Ramos (cell line): ENCODE measurements around the gene FGF18.

ENCODE experiments used
- in situ Hi-C: fragments of 300-500 bp; cut with MboI; formaldehyde crosslinking; loops from one replicate; pipeline ENCODE4 v1.14.3; 2022; ENCODE audit warnings: low sequenced_read_pairs; ENCODE audit not compliant: unreplicated experiment

Gene FGF18

GRCh38 chr5:171421331-171422262 lies 2.1 kb downstream of the FGF18 start:
- in situ Hi-C loops, result loop anchor here (25.0 kb wide), 1 partner anchor 616 kb away; no protein-coding TSS in a partner anchor

- in situ Hi-C loops, result loop anchor here (25.0 kb wide), 1 partner anchor 615 kb away; no protein-coding TSS in a partner anchor
Measured at GRCh38 chr5:171422495-171422894, 3.0 kb downstream of the FGF18 start.

DNA sequence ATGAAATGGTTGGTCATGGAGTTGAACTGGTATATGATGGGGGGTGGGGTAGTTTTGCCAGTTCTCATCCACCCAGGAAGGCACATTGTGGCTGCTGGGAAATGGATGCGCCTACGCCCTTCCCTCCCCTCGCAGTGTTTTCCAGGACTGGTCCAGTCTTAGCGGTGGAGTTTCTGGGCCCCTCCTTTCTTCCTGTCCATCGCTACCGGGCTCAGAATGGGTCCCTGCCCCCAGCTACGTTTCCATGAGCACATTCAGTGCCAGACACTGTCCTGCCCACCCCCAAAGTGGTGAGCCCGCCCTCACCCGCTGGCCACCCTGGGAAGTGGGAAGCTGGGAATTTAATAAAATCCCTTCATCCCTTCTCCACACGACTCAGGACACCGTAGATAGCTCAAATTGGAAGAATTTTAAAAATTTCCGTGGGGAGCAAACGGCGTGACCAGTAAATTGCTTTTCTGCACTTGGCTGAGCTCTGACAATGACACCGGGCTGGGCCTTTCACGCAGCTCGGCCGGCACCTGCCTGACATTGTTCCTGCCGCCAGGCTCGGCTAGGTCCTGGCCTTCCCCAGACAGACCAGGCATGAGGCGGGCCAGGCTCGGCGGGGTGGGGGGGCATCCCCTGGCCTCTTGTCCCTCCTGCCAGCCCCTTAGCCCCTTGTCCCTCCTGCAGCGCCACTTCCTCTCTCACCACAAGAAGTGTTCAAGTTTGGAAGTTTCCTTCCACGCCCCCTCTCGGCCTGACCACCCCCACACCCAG lies 3.6 kb downstream of the FGF18 start:
- in situ Hi-C loops, result loop anchor here (25.0 kb wide), 1 partner anchor 614 kb away; no protein-coding TSS in a partner anchor

- in situ Hi-C loops, result loop anchor here (25.0 kb wide), 1 partner anchor 613 kb away; no protein-coding TSS in a partner anchor
Measured at GRCh38 chr5:171424726-171425125, 5.3 kb downstream of the FGF18 start.

- in situ Hi-C loops, result no loop called here
Measured at GRCh38 chr5:171425596-171426244, 6.3 kb downstream of the FGF18 start.

GRCh38 chr5:171426266-171426665 lies 6.8 kb downstream of the FGF18 start:
- in situ Hi-C loops, result no loop called here

DNA sequence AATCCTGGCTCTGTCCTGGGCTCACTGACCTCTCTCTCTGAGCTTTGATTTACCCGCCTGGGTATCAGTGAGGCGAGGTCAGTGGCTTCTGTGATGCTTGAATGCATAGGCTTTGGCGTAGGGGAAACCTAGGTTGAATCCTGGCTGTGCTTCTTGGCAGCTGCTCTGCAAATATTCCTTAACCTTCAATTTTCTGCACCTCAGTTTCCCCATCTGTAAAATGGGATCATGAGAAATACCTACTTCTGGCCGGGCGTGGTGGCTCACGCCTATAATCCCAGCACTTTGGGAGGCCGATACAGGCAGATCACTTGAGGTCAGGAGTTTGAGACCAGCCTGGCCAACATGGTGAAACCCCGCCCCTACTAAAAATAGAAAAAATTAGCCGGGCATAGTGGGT lies 7.2 kb downstream of the FGF18 start:
- in situ Hi-C loops, result no loop called here

GRCh38 chr5:171427318-171428167 lies 8.1 kb downstream of the FGF18 start:
- in situ Hi-C loops, result no loop called here

DNA sequence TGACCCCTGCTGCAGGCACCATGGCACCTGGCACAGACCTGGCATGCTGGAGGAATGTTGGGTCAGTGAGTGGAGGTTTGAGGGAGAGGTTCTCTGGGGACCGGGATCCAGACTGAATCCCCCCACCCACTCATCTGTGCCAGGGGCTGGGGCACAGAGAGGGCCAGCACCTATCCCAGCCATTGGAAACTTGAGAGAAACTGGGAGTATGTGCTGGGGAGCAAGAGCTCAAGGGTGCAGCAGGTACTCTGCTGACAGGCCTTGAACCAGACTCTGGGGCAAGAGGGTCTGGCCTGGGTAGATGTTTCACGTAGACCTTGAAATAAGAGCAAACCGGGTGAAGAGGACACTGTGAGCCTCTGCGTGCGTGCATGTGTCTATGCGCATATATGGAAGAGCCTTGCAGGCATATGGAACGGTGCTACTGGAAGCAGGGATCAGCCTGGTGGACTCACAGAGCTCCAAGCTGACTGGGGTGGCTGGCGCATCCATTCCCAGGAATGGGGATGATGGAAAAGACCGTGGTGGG lies 8.8 kb downstream of the FGF18 start:
- in situ Hi-C loops, result no loop called here

DNA sequence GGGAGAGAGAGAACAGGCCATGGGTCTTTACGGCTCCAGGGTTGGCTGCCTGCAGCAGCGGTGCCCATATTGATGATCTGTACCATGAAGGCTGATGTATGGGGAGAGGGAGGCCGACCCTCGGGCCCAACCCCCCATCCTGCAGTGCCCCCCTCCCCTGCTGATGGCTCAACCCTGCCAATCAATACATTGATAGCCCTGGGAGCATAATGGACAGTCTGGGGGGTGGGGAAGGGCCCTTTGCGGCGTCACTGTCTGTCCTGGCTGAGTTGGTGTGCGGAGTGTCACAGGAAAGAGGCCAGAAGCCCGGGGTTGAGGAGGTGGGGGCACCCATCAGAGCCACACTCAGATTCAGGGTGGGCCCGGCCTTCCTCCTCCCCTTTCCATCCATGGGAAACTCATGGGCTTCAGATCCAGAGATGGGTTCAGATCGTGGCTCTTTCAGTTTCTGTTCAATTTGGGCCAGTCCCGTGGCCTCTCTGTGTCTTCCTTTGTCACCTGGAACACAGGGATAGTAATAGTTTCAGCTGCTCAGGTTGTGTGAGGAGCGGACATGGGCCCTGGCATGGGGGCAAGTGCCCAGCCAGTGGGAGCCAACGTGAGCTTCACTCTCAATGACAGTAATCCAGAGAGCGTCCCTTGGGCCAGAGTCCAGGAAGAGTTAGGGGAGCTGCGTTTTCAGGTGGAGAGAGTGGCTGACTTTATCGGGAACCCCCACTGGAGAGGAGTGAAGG lies 9.5 kb downstream of the FGF18 start:
- in situ Hi-C loops, result no loop called here

GRCh38 chr5:171429543-171429910 lies 10.1 kb downstream of the FGF18 start:
- in situ Hi-C loops, result no loop called here

DNA sequence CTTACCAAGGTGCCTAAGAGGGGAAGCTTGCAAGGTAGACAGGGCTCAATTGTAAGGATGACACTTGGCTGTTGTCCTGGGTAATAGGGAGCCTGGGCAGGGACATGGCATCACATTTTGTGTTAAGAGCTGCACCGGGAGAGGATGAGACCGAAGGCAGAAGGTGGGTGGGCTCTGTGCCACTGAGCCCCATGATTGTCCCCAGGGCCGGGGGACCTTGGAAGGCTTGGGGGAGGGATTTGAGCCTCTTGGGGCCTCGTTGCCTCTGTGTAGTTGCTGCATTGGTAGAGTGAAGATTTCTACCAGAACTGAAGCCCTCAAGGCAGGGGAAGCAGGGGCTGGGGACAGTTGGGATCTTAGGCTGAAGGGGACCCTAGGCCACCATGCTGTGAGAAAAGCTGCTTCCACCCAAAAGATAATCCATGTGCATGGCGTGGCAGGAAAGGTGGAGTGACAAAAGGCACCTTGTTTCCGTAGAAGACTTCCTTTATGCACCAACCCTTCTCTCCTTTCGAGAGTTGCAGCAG lies 11.9 kb downstream of the FGF18 start:
- in situ Hi-C loops, result no loop called here

DNA sequence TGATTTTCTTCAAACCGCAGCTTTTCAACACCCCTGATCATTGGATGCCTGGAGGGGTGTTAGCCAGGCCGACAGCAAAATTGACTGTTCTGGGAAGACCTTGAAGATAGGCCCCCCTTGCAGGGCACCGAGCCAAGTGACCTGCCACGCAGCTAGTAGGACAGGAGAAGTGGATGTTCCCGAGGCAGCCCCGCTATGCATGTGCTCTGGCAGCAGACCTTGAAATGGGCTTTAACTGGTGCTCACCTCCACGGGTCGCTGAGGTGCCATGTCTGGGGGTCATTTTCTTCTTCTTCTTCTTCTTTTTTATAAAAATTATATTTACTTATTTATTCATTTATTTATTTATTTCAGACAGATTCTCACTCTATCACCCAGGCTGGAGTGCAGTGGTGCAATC lies 12.6 kb downstream of the FGF18 start:
- in situ Hi-C loops, result no loop called here

- in situ Hi-C loops, result no loop called here
Measured at GRCh38 chr5:171432583-171433351, 13.3 kb downstream of the FGF18 start.

DNA sequence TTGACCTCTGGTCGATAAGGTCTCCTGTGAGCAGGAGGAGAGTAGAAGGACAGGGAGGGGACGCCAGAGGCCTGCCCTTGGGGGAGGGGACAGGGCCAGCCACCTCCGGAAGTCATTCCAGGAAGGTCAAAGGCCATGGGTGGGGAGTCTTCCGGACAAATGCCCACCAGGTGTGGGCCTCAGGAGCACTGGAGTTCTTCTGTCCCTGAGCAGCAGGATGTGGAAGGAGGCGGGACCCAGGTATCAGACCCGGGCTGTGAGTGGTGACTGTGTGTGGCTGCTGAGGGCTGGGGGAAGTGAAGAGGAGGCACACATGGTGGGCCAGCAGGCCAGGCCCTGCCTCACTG lies 13.9 kb downstream of the FGF18 start:
- in situ Hi-C loops, result no loop called here

GRCh38 chr5:171433982-171434676 lies 14.7 kb downstream of the FGF18 start:
- in situ Hi-C loops, result no loop called here

- in situ Hi-C loops, result no loop called here
Measured at GRCh38 chr5:171434874-171435273, 15.4 kb downstream of the FGF18 start.
